HUES48 (cell line): ENCODE results near the gene MAPRE2.

Experiments used
- H3K27ac ChIP-seq: one replicate; pipeline ENCODE4 v1.7.0; 2013; ENCODE audit warnings: low read depth, low read length, inconsistent platforms
- H3K27me3 ChIP-seq: 2 replicates; pipeline ENCODE4 v1.6.1; 2013; ENCODE audit warnings: mild to moderate bottlenecking, low read length; ENCODE audit not compliant: control insufficient read depth, insufficient read depth
- H3K36me3 ChIP-seq: 2 replicates; pipeline ENCODE4 v1.6.1; 2013; ENCODE audit warnings: low read length; ENCODE audit not compliant: control insufficient read depth, insufficient read depth
- H3K4me1 ChIP-seq: 2 replicates; pipeline ENCODE4 v1.6.1; 2013; ENCODE audit warnings: mild to moderate bottlenecking, low read length; ENCODE audit not compliant: control insufficient read depth, insufficient read depth
- H3K4me3 ChIP-seq: 2 replicates; pipeline ENCODE4 v1.5.1; 2013; ENCODE audit warnings: mild to moderate bottlenecking, low read depth, low read length
- H3K9ac ChIP-seq: 2 replicates; pipeline ENCODE4 v1.6.1; 2013; ENCODE audit warnings: mild to moderate bottlenecking, low read depth, low read length, moderate library complexity
- H3K9me3 ChIP-seq: 2 replicates; pipeline ENCODE4 v1.6.1; 2013; ENCODE audit warnings: low read length; ENCODE audit not compliant: control insufficient read depth, insufficient read depth

Gene MAPRE2

GRCh38 chr18:35019933-35020332, 21.3 kb upstream of the MAPRE2 start:
- Histone ChIP-seq H3K9ac (no peak overlapping the region), H3K36me3 (no peaks in the 10 kb centered on the region), H3K27ac (no peak overlapping the region), H3K27me3 (no peaks in the 10 kb centered on the region), H3K4me3 (no peak overlapping the region), H3K9me3 (no peaks in the 10 kb centered on the region), H3K4me1 (peaks cover 4% of the 10 kb centered on the region; the same call in 1 of the 2 replicates)

- H3K36me3 ChIP-seq: no peaks in the 10 kb centered on the region
- no peak overlapping the region for H3K9ac ChIP-seq
- H3K27me3 ChIP-seq: no peaks in the 10 kb centered on the region
- H3K4me3 ChIP-seq: no peak overlapping the region
- no peak overlapping the region for H3K27ac ChIP-seq
- no peaks in the 10 kb centered on the region for H3K9me3 ChIP-seq
- peaks cover 24% of the 10 kb centered on the region for H3K4me1 ChIP-seq
Measured at GRCh38 chr18:35022426-35023001, 18.7 kb upstream of the MAPRE2 start.

GRCh38 chr18:35024196-35024595, 17.0 kb upstream of the MAPRE2 start:
- Histone ChIP-seq H3K36me3 (no peaks in the 10 kb centered on the region), H3K4me3 (no peak overlapping the region), H3K9me3 (no peaks in the 10 kb centered on the region), H3K4me1 (peaks cover 24% of the 10 kb centered on the region), H3K9ac (no peak overlapping the region), H3K27ac (no peak overlapping the region), H3K27me3 (no peaks in the 10 kb centered on the region)

- H3K9me3 ChIP-seq: no peaks in the 10 kb centered on the region
Measured at GRCh38 chr18:35024965-35025364, 16.2 kb upstream of the MAPRE2 start.

GRCh38 chr18:35026407-35027061, 14.7 kb upstream of the MAPRE2 start:
- H3K9me3 ChIP-seq: no peaks in the 10 kb centered on the region
- no peak overlapping the region for H3K27ac ChIP-seq
- H3K9ac ChIP-seq: no peak overlapping the region
- H3K36me3 ChIP-seq: no peaks in the 10 kb centered on the region
- peaks cover 24% of the 10 kb centered on the region for H3K4me1 ChIP-seq
- H3K27me3 ChIP-seq: no peaks in the 10 kb centered on the region
- no peak overlapping the region for H3K4me3 ChIP-seq

More at GRCh38 chr18:35024965-35025364, 16.2 kb upstream of the MAPRE2 start:
- no peak overlapping the region for H3K27ac ChIP-seq
- H3K36me3 ChIP-seq: no peaks in the 10 kb centered on the region
- H3K27me3 ChIP-seq: no peaks in the 10 kb centered on the region
- H3K4me3 ChIP-seq: no peak overlapping the region
- H3K4me1 ChIP-seq: peaks cover 24% of the 10 kb centered on the region
- H3K9ac ChIP-seq: no peak overlapping the region

GRCh38 chr18:35027206-35027605, 14.0 kb upstream of the MAPRE2 start:
- no peak overlapping the region for H3K4me3 ChIP-seq
- H3K9ac ChIP-seq: no peak overlapping the region

GRCh38 chr18:35028536-35028935, 12.7 kb upstream of the MAPRE2 start:
- no peak overlapping the region for H3K27ac ChIP-seq
- H3K4me3 ChIP-seq: no peak overlapping the region
- no peaks in the 10 kb centered on the region for H3K36me3 ChIP-seq
- no peaks in the 10 kb centered on the region for H3K9me3 ChIP-seq
- H3K4me1 ChIP-seq: peaks cover 24% of the 10 kb centered on the region
- H3K27me3 ChIP-seq: no peaks in the 10 kb centered on the region
- no peak overlapping the region for H3K9ac ChIP-seq

More at GRCh38 chr18:35027206-35027605, 14.0 kb upstream of the MAPRE2 start:
- no peaks in the 10 kb centered on the region for H3K27me3 ChIP-seq
- no peaks in the 10 kb centered on the region for H3K9me3 ChIP-seq
- H3K4me1 ChIP-seq: peaks cover 24% of the 10 kb centered on the region
- H3K36me3 ChIP-seq: no peaks in the 10 kb centered on the region
- no peak overlapping the region for H3K27ac ChIP-seq

GRCh38 chr18:35029103-35029502, 12.1 kb upstream of the MAPRE2 start:
- no peak overlapping the region for H3K9ac ChIP-seq
- H3K36me3 ChIP-seq: no peaks in the 10 kb centered on the region
- H3K9me3 ChIP-seq: no peaks in the 10 kb centered on the region
- peaks cover 23% of the 10 kb centered on the region for H3K4me1 ChIP-seq
- H3K27ac ChIP-seq: no peak overlapping the region
- no peaks in the 10 kb centered on the region for H3K27me3 ChIP-seq
- H3K4me3 ChIP-seq: no peak overlapping the region

GRCh38 chr18:35029770-35030169, 11.4 kb upstream of the MAPRE2 start:
- H3K27ac ChIP-seq: no peak overlapping the region
- peaks cover 21% of the 10 kb centered on the region for H3K4me1 ChIP-seq
- no peak overlapping the region for H3K4me3 ChIP-seq
- H3K9me3 ChIP-seq: no peaks in the 10 kb centered on the region
- H3K27me3 ChIP-seq: no peaks in the 10 kb centered on the region
- no peaks in the 10 kb centered on the region for H3K36me3 ChIP-seq
- H3K9ac ChIP-seq: no peak overlapping the region

- Histone ChIP-seq H3K27me3 (no peaks in the 10 kb centered on the region), H3K4me1 (peaks cover 19% of the 10 kb centered on the region), H3K9me3 (no peaks in the 10 kb centered on the region), H3K4me3 (no peak overlapping the region), H3K27ac (no peak overlapping the region), H3K36me3 (no peaks in the 10 kb centered on the region), H3K9ac (no peak overlapping the region)
Measured at GRCh38 chr18:35030277-35030989, 10.8 kb upstream of the MAPRE2 start.

GRCh38 chr18:35032113-35032512, 9.1 kb upstream of the MAPRE2 start:
- Histone ChIP-seq H3K27me3 (no peaks in the 10 kb centered on the region), H3K4me3 (no peak overlapping the region), H3K9me3 (no peaks in the 10 kb centered on the region), H3K4me1 (peaks cover 3% of the 10 kb centered on the region; the same call in 1 of the 2 replicates), H3K27ac (no peak overlapping the region), H3K36me3 (no peaks in the 10 kb centered on the region), H3K9ac (no peak overlapping the region)
